ENCODE data around the gene SH3BP2. TPM values are rescaled to one million over a fixed set of nuclear protein-coding genes. Genes with fewer than 3 reads are reported as not detected.

Gene SH3BP2
- total and polyA plus RNA-seq, 10 of the 15 experiments (the other 5 are each of a cell fraction or from before 2014, with no cell fraction given), result 1.1 to 61.8 (median 23.9) TPM

DNA sequence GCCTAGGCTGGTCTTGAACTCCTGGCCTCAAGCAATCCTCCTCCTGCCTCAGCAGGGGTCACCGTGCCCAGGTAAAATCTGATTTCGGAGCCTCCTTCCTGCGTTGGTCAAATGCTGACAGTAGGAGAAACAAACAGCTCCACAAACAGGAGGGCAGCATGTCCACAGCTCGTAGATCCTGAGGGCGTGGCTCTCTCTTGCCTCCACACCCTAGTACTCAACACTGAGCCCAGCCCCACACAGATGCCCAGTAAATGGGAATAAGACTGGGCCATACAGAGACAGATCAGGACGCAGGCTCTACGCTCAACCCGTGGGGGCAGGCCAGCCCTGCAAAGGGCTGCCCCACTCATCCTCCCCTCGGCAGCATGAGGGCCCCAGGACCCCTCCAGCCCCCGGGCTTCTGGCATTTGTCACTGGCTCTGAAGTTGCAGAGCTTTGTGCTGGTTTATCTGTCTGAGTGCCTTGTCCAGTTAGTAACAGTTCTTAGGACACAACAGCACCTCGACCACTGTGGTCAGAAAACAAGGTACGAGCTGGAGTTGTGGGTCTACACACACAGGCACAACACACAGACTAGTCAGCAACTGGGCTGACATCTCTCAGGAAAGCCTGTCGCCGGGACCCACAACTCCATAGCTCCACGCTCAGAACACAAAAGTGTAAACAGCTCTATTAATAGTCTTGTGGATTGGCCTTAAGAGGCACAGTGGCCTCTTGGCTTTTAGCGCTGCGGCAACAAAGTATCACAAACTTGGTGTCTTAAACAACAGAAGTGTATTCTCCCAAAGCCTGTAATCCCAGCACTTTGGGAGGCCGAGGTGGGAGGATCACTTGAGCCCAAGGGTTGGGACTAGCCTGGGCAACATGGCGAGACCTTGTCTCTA, 41.9 kb upstream of the SH3BP2 start:
- ChIA-PET SMC1A (ENCODE audit: uncharacterized antibody, unreplicated experiment) (interaction anchor here (1.0 to 1.2 kb wide), 2 partner anchors 22 to 55 kb away, joined by 5 read pairs; no protein-coding TSS in a partner anchor), CTCF (interaction anchor here (0.8 to 1.7 kb wide), 2 partner anchors 12 to 55 kb away, joined by 3 to 6 read pairs; no protein-coding TSS in a partner anchor), POLR2A (interaction anchor here (0.6 to 1.6 kb wide), 5 partner anchors 7 to 185 kb away, joined by 3 to 5 read pairs (median 3); no protein-coding TSS in a partner anchor), RAD21 (ENCODE audit: unreplicated experiment) (interaction anchor here (1.1 to 1.3 kb wide), 2 partner anchors 46 to 215 kb away, joined by 3 to 4 read pairs; no protein-coding TSS in a partner anchor)
- H4K20me1 ChIP-seq (ENCODE audit: control insufficient read depth, insufficient read depth), result peaks cover 3% of the 10 kb centered on the region; the same call in 1 of the 2 replicates
- 94% methylated on average over 19 of the region's 19 CpGs for WGBS (ENCODE audit: insufficient coverage, insufficient replicate concordance, low lambda C conversion rate, missing lambda C conversion rate)
- no peak overlapping the region for H3K4me2 ChIP-seq (ENCODE audit: control insufficient read depth, insufficient read depth)
- H3K4me1 ChIP-seq (ENCODE audit: control insufficient read depth, insufficient read depth, low read length), result peaks cover 27% of the 10 kb centered on the region
- no peak overlapping the region for H3K9ac ChIP-seq (ENCODE audit: control insufficient read depth, insufficient read depth, low read length)
- in situ Hi-C loops (cut with MboI), result loop anchor here (25.0 kb wide), 1 partner anchor 186 kb away; no protein-coding TSS in a partner anchor
- H2AFZ ChIP-seq (ENCODE audit: control insufficient read depth, low read depth, low read length), result no peak overlapping the region
- H3K79me2 ChIP-seq (ENCODE audit: control insufficient read depth, insufficient read depth, low read length), result peaks cover 52% of the 10 kb centered on the region
- no peak for ATAC-seq
- H3K36me3 ChIP-seq (ENCODE audit: control insufficient read depth in 2 of 2, insufficient read depth in 2 of 2, low read length in 1 of 2), result peaks cover 6 to 11% of the 10 kb centered on the region in 2 experiments; a peak in 3 of 4 replicates
- no peak overlapping the region for H3K27ac ChIP-seq (ENCODE audit: control insufficient read depth, insufficient read depth)
- no peak overlapping the region for H3K4me3 ChIP-seq
- no TSS peak for BruUV-seq (replicated peaks)
- no peak for FAIRE-seq
- intact Hi-C loops (cut with micrococcal nuclease; ENCODE audit: unreplicated experiment), result no loop called here
- no peaks in the 10 kb centered on the region for H3K27me3 ChIP-seq (replicated peaks in 1 of 2; ENCODE audit: control insufficient read depth in 2 of 2, insufficient read depth in 2 of 2, low read length in 1 of 2)
- no peaks in the 10 kb centered on the region; the same call in 2 of the 3 replicates for H3K9me3 ChIP-seq (replicated peaks; ENCODE audit: control insufficient read depth, insufficient read depth, low read length)
- no peak for DNase-seq (ENCODE audit: low read depth, low spot score)
- TF ChIP-seq PAX8 (IDR thresholded peaks at IDR 0.05) (no peak), EGR1 (IDR thresholded peaks at IDR 0.05; ENCODE audit: borderline replicate concordance in 1 of 2, low read depth in 2 of 2, low read length in 2 of 2) (no peak), SMC3 (IDR thresholded peaks at IDR 0.05; ENCODE audit: borderline replicate concordance, low read length) (no peak), IKZF1 (conservative IDR thresholded peaks at IDR 0.05) (no peak), RCOR1 (conservative IDR thresholded peaks at IDR 0.05; ENCODE audit: low read depth, low read length) (no peak), HCFC1 (IDR thresholded peaks at IDR 0.05; ENCODE audit: low read length) (no peak), ZNF207 (IDR thresholded peaks at IDR 0.05; ENCODE audit: borderline replicate concordance) (no peak)
